Kidney (tissue), 14 donors: Measurements from ENCODE around the gene LMAN2L. TPM values are rescaled to one million over a fixed set of nuclear protein-coding genes. Genes with fewer than 3 reads are reported as not detected.

Experiments used
- DNase-seq, 5 donors: peaks; one replicate each; pipeline ENCODE4 v3.0.0-alpha.2; 2013 to 2020
- FAIRE-seq: peaks from 2 replicates; lab custom pipeline; 2012; peaks lifted over from hg19 to GRCh38; lab: Jason Lieb, UNC
- H3K27ac ChIP-seq, 2 donors: one replicate each; pipeline ENCODE4 v1.7.0; 2013; ENCODE audit warnings: low read depth in 2 of 2, low read length in 2 of 2, inconsistent platforms in 1 of 2
- H3K27me3 ChIP-seq: one replicate; pipeline ENCODE4 v1.7.1; 2013; ENCODE audit warnings: low read length, inconsistent platforms; ENCODE audit not compliant: control insufficient read depth, insufficient read depth
- H3K36me3 ChIP-seq, 3 donors: one replicate each; pipeline versions ENCODE4 v1.7.0 to v1.7.1; 2013; ENCODE audit warnings: low read length in 3 of 3, control low read depth in 1 of 3, inconsistent platforms in 1 of 3; ENCODE audit not compliant: insufficient read depth in 3 of 3, control insufficient read depth in 2 of 3
- H3K4me1 ChIP-seq, 3 donors: one replicate each; pipeline versions ENCODE4 v1.7.0 to v1.7.1; 2013; ENCODE audit warnings: low read length in 3 of 3, inconsistent platforms in 1 of 3, low read depth in 1 of 3; ENCODE audit not compliant: control insufficient read depth in 2 of 3, insufficient read depth in 2 of 3
- H3K4me3 ChIP-seq, 3 donors: one replicate each; pipeline versions ENCODE4 v1.7.0 to v1.8.1; 2013; ENCODE audit warnings: low read length in 3 of 3, control low read depth in 1 of 3, inconsistent platforms in 1 of 3
- H3K9ac ChIP-seq, 3 donors: one replicate each; pipeline versions ENCODE4 v1.7.0 to v1.7.1; 2013; ENCODE audit warnings: low read length in 3 of 3, control low read depth in 1 of 3, inconsistent platforms in 1 of 3
- H3K9me3 ChIP-seq, 3 donors: one replicate each; pipeline versions ENCODE4 v1.7.0 to v1.7.1; 2013; ENCODE audit warnings: low read length in 3 of 3, control low read depth in 1 of 3, inconsistent platforms in 1 of 3; ENCODE audit not compliant: control insufficient read depth in 2 of 3, insufficient read depth in 1 of 3
- intact Hi-C: fragments of 100-400 bp; cut with DNase I; formaldehyde crosslinking; loops from one replicate; pipeline ENCODE4 v1.11.1; 2022
- polyA plus RNA-seq: library from polyadenylated mRNA; stranded (reverse); fragments of 350-450 nt; fragmentation: Illumina TruSeq; extraction: RNeasy Lipid Tissue Mini Kit (QIAGEN cat#74804); gene quantifications from one replicate; pipeline ENCODE4 v1.2.3, GENCODE V29; 2014; ENCODE audit warnings: low read depth, low replicate concordance; ENCODE audit not compliant: insufficient read depth
- total RNA-seq: library from RNA; stranded (reverse); fragmentation: NEBNext Ultra II Directional; extraction: Animal tissue kit (Norgen Biotek cat#: 25700); gene quantifications from one replicate; pipeline ENCODE4 v1.2.1, GENCODE V29; 2021
- TF ChIP-seq, protein P1 (sequence below): IDR thresholded peaks from 3 replicates; pipeline ENCODE4 v1.5.1; 2012; ENCODE audit warnings: mild to moderate bottlenecking, moderate library complexity, borderline replicate concordance; ENCODE audit not compliant: insufficient read depth; ENCODE audit errors: extremely low read depth
- donor health status: control.
- donor health status: control.
- donor health status: control.
- donor health status: control.
- donor health status: control.
- donor health status: DM: yes; HTN: yes; CAD: no.
- donor health status: Normal renal cell carcinoma (clear cell type).

The LMAN2L gene
- total and polyA plus RNA-seq, 2 donors from 2014 or later, result 23.0 to 25.3 TPM

- peak overlapping the region; percentile 36 to 95 (median 80) for H3K4me3 ChIP-seq
- no peak for FAIRE-seq
- intact Hi-C loops, result no loop called here
- no peaks in the 10 kb centered on the region for H3K36me3 ChIP-seq
- H3K27me3 ChIP-seq, result no peaks in the 10 kb centered on the region
- DNase-seq, result peak in 3 of 5 donors; percentile 29 to 56 (median 50)
- H3K27ac ChIP-seq, result no peak overlapping the region
- no peaks in the 10 kb centered on the region for H3K9me3 ChIP-seq
- TF ChIP-seq, protein P1, sequence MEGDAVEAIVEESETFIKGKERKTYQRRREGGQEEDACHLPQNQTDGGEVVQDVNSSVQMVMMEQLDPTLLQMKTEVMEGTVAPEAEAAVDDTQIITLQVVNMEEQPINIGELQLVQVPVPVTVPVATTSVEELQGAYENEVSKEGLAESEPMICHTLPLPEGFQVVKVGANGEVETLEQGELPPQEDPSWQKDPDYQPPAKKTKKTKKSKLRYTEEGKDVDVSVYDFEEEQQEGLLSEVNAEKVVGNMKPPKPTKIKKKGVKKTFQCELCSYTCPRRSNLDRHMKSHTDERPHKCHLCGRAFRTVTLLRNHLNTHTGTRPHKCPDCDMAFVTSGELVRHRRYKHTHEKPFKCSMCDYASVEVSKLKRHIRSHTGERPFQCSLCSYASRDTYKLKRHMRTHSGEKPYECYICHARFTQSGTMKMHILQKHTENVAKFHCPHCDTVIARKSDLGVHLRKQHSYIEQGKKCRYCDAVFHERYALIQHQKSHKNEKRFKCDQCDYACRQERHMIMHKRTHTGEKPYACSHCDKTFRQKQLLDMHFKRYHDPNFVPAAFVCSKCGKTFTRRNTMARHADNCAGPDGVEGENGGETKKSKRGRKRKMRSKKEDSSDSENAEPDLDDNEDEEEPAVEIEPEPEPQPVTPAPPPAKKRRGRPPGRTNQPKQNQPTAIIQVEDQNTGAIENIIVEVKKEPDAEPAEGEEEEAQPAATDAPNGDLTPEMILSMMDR, result no peak
- peak overlapping the region; percentile 2 to 34 (median 29) for H3K9ac ChIP-seq
- peaks cover 2 to 34% (median 14%) of the 10 kb centered on the region in 3 donors for H3K4me1 ChIP-seq
These were observed 22.9 kb upstream of the LMAN2L start for GRCh38 chr2:96762529-96763311.

DNA sequence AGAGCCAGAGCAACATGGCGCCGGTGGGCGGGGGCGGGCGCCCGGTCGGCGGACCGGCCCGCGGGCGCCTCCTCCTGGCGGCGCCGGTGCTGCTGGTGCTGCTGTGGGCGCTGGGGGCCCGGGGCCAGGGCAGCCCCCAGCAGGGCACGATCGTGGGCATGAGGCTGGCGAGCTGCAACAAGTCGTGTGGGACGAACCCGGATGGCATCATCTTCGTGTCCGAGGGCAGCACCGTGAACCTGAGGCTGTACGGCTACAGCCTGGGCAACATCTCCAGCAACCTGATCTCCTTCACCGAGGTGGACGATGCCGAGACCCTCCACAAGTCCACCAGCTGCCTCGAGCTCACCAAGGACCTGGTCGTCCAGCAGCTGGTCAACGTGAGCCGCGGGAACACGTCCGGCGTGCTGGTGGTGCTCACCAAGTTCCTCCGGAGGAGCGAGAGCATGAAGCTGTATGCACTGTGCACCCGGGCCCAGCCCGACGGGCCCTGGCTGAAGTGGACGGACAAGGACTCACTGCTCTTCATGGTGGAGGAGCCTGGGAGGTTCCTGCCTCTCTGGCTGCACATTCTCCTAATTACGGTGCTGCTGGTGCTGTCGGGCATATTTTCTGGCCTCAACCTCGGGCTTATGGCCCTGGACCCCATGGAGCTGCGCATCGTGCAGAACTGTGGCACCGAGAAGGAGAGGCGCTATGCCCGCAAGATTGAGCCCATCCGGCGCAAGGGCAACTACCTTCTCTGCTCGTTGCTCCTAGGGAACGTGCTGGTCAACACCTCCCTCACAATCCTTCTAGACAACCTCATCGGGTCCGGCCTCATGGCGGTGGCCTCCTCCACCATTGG, 21.3 kb upstream of the LMAN2L start:
- Histone ChIP-seq H3K36me3 (no peaks in the 10 kb centered on the region), H3K9ac (peak overlapping the region; percentile 61 to 87 (median 77)), H3K9me3 (no peaks in the 10 kb centered on the region), H3K4me1 (peaks cover 2 to 34% (median 14%) of the 10 kb centered on the region in 3 donors), H3K4me3 (peak overlapping the region; percentile 80 to 95 (median 93)), H3K27me3 (no peaks in the 10 kb centered on the region), H3K27ac (peak overlapping the region in 1 of 2 donors; percentile 25)
- DNase-seq (peak in 4 of 5 donors; percentile 59 to 90 (median 72)), FAIRE-seq (no peak)
- intact Hi-C loops, result no loop called here
- TF ChIP-seq, protein P1, result peak; percentile 68

DNA sequence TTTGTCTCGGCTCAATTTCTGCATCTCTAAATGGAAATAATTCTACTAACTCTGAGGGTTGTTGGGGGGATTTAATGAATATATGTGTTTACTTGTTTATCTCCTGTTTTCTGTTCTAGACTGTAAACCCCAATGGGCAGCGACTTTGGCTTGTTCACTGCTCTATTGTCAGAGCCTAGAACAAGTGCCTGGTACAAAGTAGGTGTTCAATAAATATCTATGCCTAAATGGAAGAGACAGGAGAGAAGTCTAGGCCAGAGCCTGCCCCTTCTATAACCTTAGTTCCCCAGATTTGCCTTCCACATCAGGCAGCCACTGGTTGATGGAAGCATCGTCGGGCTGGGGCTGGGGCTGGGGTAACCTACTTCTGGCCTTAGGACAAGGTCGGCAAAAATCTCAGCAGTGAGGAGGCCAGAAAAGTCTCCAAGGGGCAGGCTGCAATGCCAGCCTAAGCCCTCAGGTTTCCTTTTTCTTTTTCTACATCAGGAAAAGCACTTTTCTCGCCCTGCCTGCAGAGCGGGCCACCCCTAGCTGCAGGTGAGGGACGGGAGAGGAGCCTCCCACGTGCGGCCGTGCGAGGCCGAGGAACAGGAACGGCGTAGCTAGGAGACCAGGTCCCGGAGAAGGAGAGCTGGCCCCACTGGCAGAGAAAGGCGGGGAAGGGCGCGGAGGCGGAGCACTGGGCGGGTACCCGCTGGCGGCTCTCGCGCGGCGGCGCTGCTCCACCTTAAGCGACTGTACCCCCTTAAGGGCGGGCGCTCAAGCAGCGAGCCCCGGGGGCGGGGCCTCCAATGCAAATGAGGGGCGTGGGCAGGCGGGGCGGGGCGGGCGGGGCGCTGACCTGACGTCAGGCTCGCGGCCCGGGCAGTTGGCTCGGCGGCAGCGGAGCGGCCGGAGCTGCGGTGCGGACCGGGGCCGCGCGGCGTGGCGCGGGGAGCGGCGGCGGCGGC, 20.4 kb upstream of the LMAN2L start, which contains the start of gene CNNM4:
CNNM4 (plus strand) TSS at position 867 of the 950 bp plus-strand sequence. CDS start 98 bp downstream, outside the sequence.
- peak; percentile 97 to 99 (median 97) for DNase-seq
- Histone ChIP-seq H3K4me1 (peaks cover 2 to 34% (median 14%) of the 10 kb centered on the region in 3 donors), H3K36me3 (no peaks in the 10 kb centered on the region), H3K4me3 (peak within 1 kb of the TSS; percentile 80 to 95 (median 93)), H3K27me3 (no peaks in the 10 kb centered on the region), H3K9ac (peak within 1 kb of the TSS; percentile 61 to 87 (median 77)), H3K9me3 (no peaks in the 10 kb centered on the region), H3K27ac (peak within 1 kb of the TSS; percentile 25 to 26)
- FAIRE-seq, result no peak
- TF ChIP-seq, protein P1, result peak; percentile 13
- intact Hi-C loops, result no loop called here
